Esophagus muscularis mucosa (tissue), 4 donors: ENCODE results near the gene OR51I1. TPM values are rescaled to one million over a fixed set of nuclear protein-coding genes. Genes with fewer than 3 reads are reported as not detected.

Experiments
- DNase-seq: peaks from one replicate; pipeline ENCODE4 v3.0.0-alpha.2; 2017; ENCODE audit errors: extremely low spot score
- H3K27ac ChIP-seq, 4 donors: fragments of 200-600 bp; sonication (generic); replicated peaks in 1 of 4; 1 replicate in 3 of 4; 2 replicates in 1 of 4; pipeline ENCODE4 v1.5.1; 2016 to 2019; ENCODE audit warnings: mild to moderate bottlenecking in 1 of 4
- H3K27me3 ChIP-seq, 4 donors: fragments of 200-600 bp; sonication (generic); one replicate each; pipeline versions ENCODE4 v1.5.1 to v1.6.0; 2016 to 2019
- H3K36me3 ChIP-seq, 4 donors: fragments of 200-600 bp; sonication (generic); one replicate each; pipeline ENCODE4 v1.5.1; 2016 to 2019
- H3K4me1 ChIP-seq, 4 donors: fragments of 200-600 bp; sonication (generic); one replicate each; pipeline ENCODE4 v1.5.1; 2016 to 2019
- H3K4me3 ChIP-seq, 4 donors: fragments of 200-600 bp; sonication (generic); 1 replicate in 2 of 4; 2 replicates in 2 of 4; pipeline ENCODE4 v1.5.1; 2016 to 2019; ENCODE audit warnings: mild to moderate bottlenecking in 4 of 4, moderate library complexity in 1 of 4
- H3K9me3 ChIP-seq, 4 donors: fragments of 200-600 bp; sonication (generic); 1 replicate in 3 of 4; 2 replicates in 1 of 4; pipeline ENCODE4 v1.5.1; 2016 to 2019
- EP300 ChIP-seq: sonication (generic); formaldehyde crosslinking; IDR thresholded peaks from one replicate; pipeline ENCODE4 v1.6.1; 2017; ENCODE audit warnings: antibody characterized with exemption
- POLR2A ChIP-seq: fragments of 450-650 bp; IDR thresholded peaks from one replicate; pipeline ENCODE4 v1.6.1; 2017; ENCODE audit warnings: antibody characterized with exemption, moderate library complexity, mild to moderate bottlenecking, low read depth
- POLR2AphosphoS5 ChIP-seq, 2 donors: sonication (generic); formaldehyde crosslinking; IDR thresholded peaks; one replicate each; pipeline ENCODE4 v1.6.1; 2017; ENCODE audit warnings: antibody characterized with exemption in 2 of 2
- WGBS: methylation state at CpG from one replicate; pipeline ENCODE4 v1.1.5; 2018; 5-methylcytosine and 5-hydroxymethylcytosine counted together
- intact Hi-C: fragments of 100-400 bp; cut with DNase I; formaldehyde crosslinking; loops from one replicate; pipeline ENCODE4 v1.15.1; 2023
- total RNA-seq, 4 donors: library from RNA; depleted of rRNA; stranded (reverse); fragments of >200 nt; gene quantifications; one replicate each; pipeline versions ENCODE4 v1.1.0 to v1.2.1, GENCODE V29; 2016
- TF ChIP-seq, protein P1 (sequence below), 3 experiments: fragments of 200-600 bp in 2 of 3; fragments of 450-650 bp in 1 of 3; sonication (generic) in 2 of 3; IDR thresholded peaks; one replicate each; pipeline ENCODE4 v1.5.1; 2017 to 2019; ENCODE audit warnings: antibody characterized with exemption in 3 of 3, mild to moderate bottlenecking in 2 of 3, moderate library complexity in 1 of 3

Gene OR51I1, protein sequence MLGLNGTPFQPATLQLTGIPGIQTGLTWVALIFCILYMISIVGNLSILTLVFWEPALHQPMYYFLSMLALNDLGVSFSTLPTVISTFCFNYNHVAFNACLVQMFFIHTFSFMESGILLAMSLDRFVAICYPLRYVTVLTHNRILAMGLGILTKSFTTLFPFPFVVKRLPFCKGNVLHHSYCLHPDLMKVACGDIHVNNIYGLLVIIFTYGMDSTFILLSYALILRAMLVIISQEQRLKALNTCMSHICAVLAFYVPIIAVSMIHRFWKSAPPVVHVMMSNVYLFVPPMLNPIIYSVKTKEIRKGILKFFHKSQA
- not detected for total RNA-seq

DNA sequence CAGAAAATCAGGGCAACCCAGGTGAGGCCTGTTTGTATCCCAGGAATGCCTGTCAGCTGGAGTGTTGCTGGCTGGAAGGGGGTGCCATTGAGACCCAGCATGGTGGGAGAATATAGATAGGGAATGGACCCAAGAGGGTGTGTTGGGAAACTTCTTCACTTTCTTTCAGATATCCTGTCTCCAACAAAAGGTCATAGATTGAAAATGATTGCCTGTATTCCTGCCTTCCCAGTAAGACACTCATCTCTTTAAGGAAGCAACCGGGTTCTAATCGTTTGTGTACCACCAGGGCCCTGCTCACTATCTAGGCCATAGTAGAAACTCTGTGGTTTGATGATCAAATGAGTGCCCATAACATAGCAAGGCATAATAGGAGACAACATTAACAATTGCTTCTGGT, at the start of gene OR51I1:
Gene OR51I1, minus strand, starts transcription at position 101 of the 400 bp plus-strand sequence. Its CDS starts 0 bp downstream, at position 101.
- Histone ChIP-seq H3K36me3 (no peaks in the 10 kb centered on the region), H3K4me1 (no peaks in the 10 kb centered on the region), H3K27ac (no peak within 1 kb of the TSS), H3K4me3 (no peak within 1 kb of the TSS), H3K9me3 (no peaks in the 10 kb centered on the region), H3K27me3 (no peaks in the 10 kb centered on the region)
- no peak for DNase-seq
- intact Hi-C loops = no loop called here
- WGBS = 42% methylated on average over 2 of the region's 2 CpGs
- TF ChIP-seq, protein P1, sequence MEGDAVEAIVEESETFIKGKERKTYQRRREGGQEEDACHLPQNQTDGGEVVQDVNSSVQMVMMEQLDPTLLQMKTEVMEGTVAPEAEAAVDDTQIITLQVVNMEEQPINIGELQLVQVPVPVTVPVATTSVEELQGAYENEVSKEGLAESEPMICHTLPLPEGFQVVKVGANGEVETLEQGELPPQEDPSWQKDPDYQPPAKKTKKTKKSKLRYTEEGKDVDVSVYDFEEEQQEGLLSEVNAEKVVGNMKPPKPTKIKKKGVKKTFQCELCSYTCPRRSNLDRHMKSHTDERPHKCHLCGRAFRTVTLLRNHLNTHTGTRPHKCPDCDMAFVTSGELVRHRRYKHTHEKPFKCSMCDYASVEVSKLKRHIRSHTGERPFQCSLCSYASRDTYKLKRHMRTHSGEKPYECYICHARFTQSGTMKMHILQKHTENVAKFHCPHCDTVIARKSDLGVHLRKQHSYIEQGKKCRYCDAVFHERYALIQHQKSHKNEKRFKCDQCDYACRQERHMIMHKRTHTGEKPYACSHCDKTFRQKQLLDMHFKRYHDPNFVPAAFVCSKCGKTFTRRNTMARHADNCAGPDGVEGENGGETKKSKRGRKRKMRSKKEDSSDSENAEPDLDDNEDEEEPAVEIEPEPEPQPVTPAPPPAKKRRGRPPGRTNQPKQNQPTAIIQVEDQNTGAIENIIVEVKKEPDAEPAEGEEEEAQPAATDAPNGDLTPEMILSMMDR (IDR thresholded peaks at IDR 0.05) = no peak
- TF ChIP-seq POLR2AphosphoS5 (IDR thresholded peaks at IDR 0.05) = no peak
- no peak for TF ChIP-seq EP300
- TF ChIP-seq POLR2A = no peak

DNA sequence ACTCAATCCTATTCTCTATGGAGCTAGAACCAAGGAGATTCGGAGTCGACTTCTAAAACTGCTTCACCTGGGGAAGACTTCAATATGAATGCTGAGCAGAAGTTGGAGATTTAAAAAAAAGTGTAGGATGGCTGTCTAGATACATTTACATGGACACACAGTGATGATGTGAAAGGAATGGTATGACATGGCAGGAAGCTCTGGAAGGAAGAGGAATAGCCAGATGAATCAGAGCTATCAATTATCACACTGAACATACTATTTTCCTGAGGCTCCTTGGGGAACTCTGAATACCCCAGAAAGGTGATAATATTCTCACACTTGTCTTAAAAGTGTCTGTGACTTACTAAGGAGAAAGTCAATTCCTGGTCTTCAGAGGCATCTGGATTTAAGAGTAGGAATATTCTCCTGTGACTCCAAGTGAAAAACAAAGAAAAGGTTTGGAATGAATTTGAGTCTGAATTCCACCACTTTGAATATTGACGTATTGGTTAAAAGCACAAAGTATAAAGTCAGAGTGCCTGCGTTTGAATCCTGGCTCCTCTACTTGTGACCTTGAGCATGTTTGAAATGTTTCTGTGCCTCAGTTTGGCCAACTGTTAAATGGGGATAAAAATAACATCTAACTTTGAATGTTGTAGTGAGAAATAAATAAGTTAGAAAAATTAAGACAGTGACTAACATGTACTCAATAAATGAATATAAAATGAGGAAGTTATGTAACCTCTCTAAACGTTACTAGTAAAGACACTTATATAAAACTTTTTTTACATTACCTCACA, 48.5 kb upstream of the OR51I1 start:
- no peak for TF ChIP-seq POLR2A
- no peak for TF ChIP-seq EP300
- TF ChIP-seq POLR2AphosphoS5 (IDR thresholded peaks at IDR 0.05) = no peak
- TF ChIP-seq, protein P1 (IDR thresholded peaks at IDR 0.05) = no peak
- WGBS = 55% methylated on average over 5 of the region's 5 CpGs
- Histone ChIP-seq H3K4me1 (no peaks in the 10 kb centered on the region), H3K9me3 (no peaks in the 10 kb centered on the region), H3K4me3 (no peak overlapping the region), H3K36me3 (no peaks in the 10 kb centered on the region), H3K27me3 (no peaks in the 10 kb centered on the region), H3K27ac (no peak overlapping the region)
- intact Hi-C loops = no loop called here
- no peak for DNase-seq

DNA sequence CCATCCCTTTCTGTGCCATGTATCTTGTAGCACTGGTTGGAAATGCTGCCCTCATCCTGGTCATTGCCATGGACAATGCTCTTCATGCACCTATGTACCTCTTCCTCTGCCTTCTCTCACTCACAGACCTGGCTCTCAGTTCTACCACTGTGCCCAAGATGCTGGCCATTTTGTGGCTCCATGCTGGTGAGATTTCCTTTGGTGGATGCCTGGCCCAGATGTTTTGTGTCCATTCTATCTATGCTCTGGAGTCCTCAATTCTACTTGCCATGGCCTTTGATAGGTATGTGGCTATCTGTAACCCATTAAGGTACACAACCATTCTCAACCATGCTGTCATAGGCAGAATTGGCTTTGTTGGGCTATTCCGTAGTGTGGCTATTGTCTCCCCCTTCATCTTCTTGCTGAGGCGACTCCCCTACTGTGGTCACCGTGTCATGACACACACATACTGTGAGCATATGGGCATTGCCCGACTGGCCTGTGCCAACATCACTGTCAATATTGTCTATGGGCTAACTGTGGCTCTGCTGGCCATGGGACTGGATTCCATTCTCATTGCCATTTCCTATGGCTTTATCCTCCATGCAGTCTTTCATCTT, 47.6 kb upstream of the OR51I1 start:
- Histone ChIP-seq H3K27ac (no peak overlapping the region), H3K4me1 (no peaks in the 10 kb centered on the region), H3K9me3 (no peaks in the 10 kb centered on the region), H3K4me3 (no peak overlapping the region), H3K36me3 (no peaks in the 10 kb centered on the region), H3K27me3 (no peaks in the 10 kb centered on the region)
- TF ChIP-seq POLR2AphosphoS5 (IDR thresholded peaks at IDR 0.05) (no peak), POLR2A (no peak), EP300 (no peak)
- TF ChIP-seq, protein P1 (IDR thresholded peaks at IDR 0.05) = no peak
- intact Hi-C loops = no loop called here
- DNase-seq = no peak
- WGBS = 77% methylated on average over 4 of the region's 4 CpGs

DNA sequence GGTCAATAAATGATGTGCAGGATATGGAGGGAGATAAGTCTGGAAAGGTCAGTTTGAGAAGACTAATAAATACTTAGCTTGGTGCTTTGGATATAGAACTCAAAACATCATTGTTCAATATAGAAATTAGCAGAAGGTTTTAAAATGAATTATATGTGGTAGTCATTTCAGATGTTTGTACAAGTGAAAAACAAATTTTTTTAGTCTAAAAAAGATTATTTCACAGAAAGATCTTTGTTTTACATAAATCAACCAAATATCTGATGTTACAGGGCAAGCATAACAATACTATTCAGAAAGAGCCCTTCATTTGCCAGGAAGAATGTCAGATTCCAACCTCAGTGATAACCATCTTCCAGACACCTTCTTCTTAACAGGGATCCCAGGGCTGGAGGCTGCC, 47.1 kb upstream of the OR51I1 start, which contains the start of gene OR52D1:
Gene OR52D1, plus strand, starts transcription at position 301 of the 400 bp plus-strand sequence. Its CDS starts 22 bp downstream, at position 323.
- H3K27me3 ChIP-seq = no peaks in the 10 kb centered on the region
- H3K27ac ChIP-seq = no peak within 1 kb of the TSS
- no peak within 1 kb of the TSS for H3K4me3 ChIP-seq
- no peaks in the 10 kb centered on the region for H3K9me3 ChIP-seq
- DNase-seq = no peak
- H3K36me3 ChIP-seq = no peaks in the 10 kb centered on the region
- TF ChIP-seq POLR2A (no peak), POLR2AphosphoS5 (IDR thresholded peaks at IDR 0.05) (no peak)
- intact Hi-C loops = no loop called here
- no peaks in the 10 kb centered on the region for H3K4me1 ChIP-seq

DNA sequence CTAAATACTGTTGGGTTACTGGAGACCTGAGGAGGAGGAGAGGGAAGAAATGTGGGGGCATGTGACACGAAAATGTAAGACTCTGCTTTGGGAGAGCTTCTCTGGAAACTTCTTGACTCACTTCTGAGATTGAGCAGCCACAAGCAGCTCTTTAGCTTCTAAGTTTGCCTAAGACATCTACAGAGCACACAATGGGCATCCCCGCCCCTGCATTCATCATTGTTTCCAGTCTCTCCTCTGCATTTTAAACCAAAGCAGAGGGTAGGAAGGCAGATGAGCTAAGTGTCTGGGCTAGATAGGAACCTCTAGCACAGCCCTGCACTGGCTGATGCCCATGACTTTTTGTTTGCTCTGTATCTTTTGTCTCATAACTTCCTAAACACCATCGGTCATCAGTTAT, 45.1 kb upstream of the OR51I1 start:
- H3K4me1 ChIP-seq = no peaks in the 10 kb centered on the region
- no peak for TF ChIP-seq EP300
- no peak for TF ChIP-seq POLR2AphosphoS5 (IDR thresholded peaks at IDR 0.05)
- TF ChIP-seq, protein P1 (IDR thresholded peaks at IDR 0.05) = no peak
- no peak for TF ChIP-seq POLR2A
- no peaks in the 10 kb centered on the region for H3K9me3 ChIP-seq
- 81% methylated on average over 3 of the region's 3 CpGs for WGBS
- H3K27ac ChIP-seq = no peak overlapping the region
- no peak overlapping the region for H3K4me3 ChIP-seq
- no peaks in the 10 kb centered on the region for H3K27me3 ChIP-seq
- no peak for DNase-seq
- intact Hi-C loops = no loop called here
- no peaks in the 10 kb centered on the region for H3K36me3 ChIP-seq
